GM19193 (cell line): Measurements from ENCODE around the gene CDY2A.
"Not testable (repeated sequence)": the region's sequence is repeated elsewhere in the genome, so short reads cannot be mapped to it uniquely, and the experiment has no call there.

ENCODE experiments used
- POLR2A ChIP-seq: IDR thresholded peaks from 4 replicates; pipeline ENCODE4 v1.6.1; 2011; ENCODE audit not compliant: insufficient read depth, insufficient read length; ENCODE audit errors: extremely low read depth

CDY2A gene, protein sequence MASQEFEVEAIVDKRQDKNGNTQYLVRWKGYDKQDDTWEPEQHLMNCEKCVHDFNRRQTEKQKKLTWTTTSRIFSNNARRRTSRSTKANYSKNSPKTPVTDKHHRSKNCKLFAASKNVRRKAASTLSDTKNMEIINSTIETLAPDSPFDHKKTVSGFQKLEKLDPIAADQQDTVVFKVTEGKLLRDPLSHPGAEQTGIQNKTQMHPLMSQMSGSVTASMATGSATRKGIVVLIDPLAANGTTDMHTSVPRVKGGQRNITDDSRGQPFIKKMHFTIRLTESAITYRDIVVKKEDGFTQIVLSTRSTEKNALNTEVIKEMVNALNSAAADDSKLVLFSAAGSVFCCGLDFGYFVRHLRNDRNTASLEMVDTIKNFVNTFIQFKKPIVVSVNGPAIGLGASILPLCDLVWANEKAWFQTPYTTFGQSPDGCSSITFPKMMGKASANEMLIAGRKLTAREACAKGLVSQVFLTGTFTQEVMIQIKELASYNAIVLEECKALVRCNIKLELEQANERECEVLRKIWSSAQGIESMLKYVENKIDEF

DNA sequence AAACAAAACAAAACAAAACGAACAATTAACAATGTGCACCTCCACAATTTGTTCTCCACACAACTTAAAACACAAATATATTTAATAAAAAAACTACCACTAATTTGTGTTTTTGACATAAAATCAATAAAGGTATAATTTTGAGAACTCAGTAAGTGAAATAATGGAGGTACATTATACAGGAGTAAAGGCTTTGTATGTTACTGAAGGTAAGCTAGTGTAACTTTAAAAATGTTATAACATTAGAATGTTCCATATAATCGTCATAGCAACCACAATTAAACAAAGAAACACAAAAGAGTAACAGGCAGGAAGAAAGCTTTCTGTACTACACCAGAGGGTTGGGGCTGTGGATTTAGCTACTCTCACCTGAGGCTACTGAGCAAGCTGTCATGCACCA lies at the start of gene CDY2A:
Gene CDY2A, plus strand, starts transcription at position 301 of the 400 bp plus-strand sequence. CDS start 328 bp downstream, outside the sequence.
- not testable (repeated sequence) for TF ChIP-seq POLR2A
